ENCODE results near the gene BCORL1.

The BCORL1 gene

DNA sequence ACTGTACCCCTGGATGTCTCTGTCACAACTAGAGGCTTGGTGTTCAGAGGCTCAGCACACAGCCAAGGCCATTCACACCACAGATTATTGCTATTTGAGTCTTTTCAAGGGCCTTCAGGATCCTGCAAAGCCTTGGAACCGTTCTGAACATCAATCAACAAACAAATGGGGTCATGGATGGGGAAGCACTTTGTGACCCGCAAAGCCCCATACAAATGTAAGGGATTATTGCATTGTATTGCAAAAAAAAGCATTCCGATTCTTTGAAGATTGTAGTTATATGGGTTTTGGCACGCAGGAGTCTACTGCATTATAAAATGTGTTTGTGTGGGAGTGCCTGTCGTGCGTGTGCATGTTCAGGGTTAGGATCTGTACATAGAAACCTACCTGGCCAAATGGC lies 17.3 kb upstream of the BCORL1 start:
- DNase-seq (ENCODE audit: low read depth in 2 of 2): no peak

DNA sequence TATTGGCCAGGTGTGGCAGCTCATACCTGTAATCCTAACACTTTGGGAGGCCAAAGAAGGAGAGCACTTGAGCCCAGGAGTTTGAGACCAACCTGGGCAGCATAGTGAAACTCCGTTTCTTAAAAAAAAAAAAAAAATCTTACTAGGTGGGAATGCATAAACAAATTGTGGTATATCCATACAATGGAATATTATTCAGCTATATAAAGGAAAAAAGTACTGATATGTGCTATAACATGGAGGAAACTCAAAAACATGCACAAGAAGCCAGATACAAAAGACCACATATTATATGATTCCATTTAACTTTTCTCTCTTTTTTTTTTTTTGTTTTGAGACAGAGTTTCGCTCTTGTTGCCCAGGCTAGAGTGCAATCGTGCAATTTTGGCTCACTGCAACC lies 13.5 kb upstream of the BCORL1 start:
- DNase-seq (ENCODE audit: low read depth in 2 of 2): no peak

DNA sequence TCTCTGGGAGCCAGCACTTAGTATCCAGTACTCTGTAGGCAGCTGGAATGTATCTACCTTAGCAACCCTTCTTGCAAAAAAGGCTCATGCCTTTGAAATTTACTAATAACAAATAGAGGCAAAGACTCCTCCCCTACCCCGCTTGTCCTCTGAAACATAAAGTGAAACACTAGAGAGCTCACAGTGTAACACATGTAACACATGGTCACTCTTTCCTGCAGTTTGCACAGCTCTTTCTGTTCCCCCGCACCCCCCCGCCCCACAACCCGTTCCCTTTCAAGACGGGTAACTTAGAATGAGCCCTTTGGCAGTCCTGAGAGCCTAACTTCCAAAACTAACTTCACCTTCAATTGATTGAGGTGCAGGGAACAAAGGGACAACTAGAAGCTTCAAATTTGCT lies 6.0 kb upstream of the BCORL1 start:
- no peak for DNase-seq (ENCODE audit: low read depth in 2 of 2)

DNA sequence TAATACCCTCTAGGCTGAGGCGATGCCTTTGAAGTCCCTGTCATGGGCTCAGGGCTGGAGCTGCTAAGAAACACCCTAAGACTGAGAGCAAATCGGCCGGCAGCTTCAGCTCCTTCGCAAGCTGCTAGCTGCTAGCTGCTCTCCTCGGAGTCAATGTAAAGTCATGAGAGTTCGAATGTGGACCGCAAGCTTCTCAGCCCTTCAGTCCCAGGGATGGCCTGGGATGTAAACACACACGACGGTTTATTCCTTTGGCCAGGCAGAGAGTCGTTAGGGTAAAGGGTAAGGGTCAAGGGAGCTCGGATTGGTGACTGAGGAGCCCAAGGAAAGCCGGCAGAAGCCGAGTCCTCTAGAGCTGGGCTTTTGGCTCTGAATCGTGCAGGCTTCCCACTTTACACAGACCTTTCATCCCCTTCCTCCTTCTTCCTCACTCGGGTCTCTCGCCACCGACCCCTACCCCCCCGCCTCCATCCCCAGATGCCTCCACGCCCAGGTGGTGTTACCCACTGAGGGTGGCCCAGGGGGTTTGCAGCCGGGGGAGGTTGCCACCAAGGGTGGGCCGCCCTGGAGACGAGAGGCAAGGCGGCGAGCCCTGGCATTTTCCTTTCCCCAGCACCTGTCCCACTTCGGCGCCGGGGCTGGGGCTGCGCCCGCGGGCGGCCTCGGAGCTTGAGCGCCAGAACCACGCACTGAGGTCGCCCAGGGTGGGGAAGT lies 3.1 kb upstream of the BCORL1 start:
- DNase-seq (ENCODE audit: low read depth in 2 of 2): no peak

DNA sequence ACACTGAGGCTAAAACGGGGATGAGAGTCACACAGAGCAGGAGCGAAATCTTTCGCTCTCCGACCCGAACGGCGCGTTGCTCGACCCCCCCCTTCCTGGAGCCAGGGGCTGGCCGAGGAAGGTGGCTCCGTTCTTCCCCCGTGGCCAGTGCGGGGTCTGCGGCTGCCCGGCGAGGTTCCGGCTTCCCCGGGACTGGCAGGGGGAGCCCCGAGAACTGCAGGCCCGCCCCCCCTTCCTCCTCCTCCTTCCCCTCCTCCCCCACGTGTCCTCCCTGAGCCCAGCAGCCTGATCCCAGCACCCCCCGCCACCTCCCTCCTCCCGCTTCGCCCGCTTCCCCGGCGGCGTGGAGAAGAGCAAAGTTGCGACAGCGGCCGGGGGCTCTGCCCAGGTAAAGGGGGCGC lies 2.4 kb upstream of the BCORL1 start:
- no peak for DNase-seq (ENCODE audit: low read depth in 2 of 2)

DNA sequence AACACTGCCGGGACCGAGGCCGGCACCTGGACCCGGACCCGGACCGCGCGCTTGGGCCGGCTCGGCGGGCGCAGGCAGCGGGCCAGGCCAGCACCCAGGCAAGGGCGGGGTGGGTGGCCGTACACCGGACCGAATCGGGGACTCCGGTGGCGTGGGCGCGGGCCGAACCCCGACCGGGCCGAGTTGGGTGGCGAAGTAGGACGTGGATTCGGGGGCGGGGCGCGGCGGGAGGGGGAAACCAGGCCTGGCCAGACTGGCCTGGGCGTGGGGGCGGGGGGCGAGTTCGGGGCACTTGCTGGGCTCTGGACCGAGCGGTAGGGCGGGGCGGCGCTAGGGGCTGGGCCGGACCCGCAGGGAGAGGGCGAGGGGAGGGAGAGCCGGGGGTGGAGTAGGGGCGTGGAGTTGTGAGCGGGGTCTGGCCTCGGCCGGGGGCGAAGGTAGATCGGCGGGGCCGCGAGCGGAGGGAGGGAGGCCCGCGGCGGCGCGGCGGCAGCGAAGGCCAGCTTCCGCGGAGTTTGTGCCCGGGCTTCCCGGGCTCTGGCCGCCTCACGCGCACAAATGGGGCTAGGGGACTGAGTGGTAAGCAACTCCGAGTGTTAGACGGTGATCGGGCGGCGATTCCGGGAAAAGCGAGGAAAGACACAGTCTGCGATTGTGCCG lies 1.8 kb upstream of the BCORL1 start:
- DNase-seq (ENCODE audit: low read depth in 2 of 2): no peak

DNA sequence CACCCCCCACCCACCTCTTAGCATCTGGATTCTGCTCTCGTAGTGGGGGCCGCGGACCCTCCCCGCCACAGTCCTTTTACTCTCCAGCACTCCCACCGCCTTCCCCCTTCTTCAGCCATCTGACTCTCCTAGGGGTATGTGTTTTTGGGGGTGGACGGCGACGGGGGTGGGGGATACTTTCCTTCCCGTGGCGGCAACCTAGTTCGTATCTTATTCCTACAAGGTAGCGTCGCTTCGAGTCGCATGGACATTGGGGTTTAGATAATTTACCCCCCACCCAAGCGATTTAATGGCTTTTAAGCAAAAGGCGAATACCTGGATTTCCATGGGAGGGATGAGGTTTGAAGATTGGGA lies 1.3 kb upstream of the BCORL1 start:
- DNase-seq (ENCODE audit: low read depth in 2 of 2): no peak

DNA sequence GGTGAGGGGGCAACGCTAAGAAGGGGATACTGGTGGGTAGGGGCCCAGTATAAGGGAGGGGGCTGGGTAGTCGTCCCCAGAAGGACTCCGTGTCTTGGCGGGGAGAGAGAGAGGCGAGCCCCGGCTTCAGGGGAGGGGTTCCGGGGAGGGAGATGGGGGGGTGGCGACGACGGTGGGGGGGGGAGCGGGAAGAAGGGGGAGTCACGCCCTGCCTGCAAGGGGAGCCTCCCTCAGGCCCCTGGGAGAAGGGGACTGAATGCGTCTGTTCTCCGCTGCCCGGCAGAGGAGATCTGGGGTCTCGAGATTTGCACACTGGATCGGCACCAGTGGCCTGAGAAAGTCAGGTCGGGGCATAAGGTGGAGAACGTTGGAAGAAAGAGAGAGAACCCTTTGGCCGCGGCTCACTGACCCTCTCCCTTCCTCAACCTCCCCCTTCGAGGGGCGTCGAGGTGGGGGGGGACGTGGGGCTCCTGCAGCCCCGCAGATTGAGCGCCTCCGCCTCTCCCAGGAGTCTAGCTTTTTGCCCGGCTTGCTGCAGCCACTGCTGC lies 609 bp upstream of the BCORL1 start:
- no peak for DNase-seq (ENCODE audit: low read depth in 2 of 2)

DNA sequence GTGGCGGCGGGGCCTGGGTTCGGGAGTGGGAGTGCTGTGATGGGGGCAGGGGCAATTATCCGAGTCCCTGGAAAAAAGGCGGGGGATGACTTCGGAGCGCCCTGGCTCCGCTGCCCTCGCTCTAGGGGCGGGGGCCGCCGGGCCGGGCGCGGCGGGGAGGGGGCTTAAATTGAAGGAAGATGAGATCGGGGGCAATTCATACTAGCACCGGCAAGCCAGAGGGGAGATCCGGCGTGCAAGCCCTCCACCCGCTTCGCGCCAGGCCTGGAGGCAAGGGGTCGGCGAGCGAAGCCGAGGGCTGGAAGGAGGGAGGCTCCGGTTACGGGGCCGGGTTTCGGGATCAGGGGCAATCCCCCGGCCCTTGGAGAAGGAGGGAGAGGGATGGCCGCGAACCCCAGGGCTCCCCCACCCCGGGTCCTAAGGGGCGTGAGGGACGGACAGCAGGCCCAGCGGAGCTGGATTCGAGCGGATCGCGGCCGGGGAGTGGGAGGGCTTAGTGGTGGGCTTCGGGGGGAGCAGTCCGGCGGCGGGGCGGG lies 1.2 kb downstream of the BCORL1 start:
- no peak for DNase-seq (ENCODE audit: low read depth in 2 of 2)

DNA sequence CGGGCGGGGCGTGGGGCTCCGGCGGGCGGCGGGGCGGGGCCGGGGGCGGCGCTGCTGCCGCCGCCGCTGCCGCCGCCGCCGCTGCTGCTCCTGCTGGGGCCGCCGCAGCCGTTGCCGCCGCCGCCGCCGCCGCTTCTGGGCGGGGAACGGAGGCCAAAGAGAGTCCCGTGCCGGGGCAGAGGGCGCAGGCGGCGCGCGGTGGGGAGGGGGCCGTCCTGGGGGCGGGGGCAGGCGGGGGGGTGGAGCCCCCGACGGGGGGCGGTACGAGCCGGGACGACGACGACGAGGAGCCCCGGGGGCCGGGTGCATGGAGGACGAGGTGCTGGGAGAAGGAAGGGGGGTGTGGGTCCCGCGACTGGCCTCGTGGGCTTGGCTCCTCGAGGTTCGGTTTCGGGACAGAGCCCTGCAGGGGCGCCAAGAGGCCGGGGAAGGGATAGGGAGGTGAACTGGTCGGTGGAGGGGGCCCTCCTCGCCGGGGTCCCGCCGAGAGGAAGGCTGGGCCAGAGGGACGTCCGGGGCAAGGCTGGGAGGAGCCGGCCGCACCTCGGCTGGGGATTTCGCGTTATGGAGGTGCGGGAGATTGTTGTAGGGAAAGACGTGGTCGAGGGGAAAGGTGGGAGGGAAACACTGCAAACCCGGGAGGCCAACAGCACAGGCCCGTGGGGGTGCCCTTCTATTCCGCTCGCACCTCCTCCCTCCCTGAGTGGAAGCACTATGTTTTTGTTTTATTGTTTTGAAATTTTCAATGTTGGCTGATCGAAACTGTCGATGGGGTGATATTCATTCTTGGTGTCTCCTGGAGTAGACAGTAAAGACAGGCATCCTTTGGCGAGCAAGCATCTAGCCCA lies 1.9 kb downstream of the BCORL1 start:
- no peak for DNase-seq (ENCODE audit: low read depth in 2 of 2)

DNA sequence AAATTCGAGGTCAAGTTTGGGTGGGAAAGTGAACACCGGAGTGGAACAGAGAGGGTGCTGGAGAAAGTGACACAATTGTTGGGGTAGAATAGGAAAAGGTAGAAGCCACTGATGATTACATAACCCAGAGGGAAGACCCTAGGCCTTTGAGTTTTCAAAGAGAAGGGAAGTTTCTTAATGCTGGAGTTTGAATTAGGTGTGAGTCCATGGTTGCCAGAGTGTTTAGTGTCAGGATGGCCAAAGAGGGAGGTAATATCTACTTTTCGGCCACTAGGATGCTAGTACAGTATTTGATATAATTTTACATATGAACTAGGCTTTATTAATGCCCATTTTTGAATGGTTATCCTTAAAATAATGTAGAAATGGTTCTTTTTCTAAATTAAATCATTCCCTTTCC lies 5.4 kb downstream of the BCORL1 start:
- DNase-seq (ENCODE audit: low read depth in 2 of 2): no peak

DNA sequence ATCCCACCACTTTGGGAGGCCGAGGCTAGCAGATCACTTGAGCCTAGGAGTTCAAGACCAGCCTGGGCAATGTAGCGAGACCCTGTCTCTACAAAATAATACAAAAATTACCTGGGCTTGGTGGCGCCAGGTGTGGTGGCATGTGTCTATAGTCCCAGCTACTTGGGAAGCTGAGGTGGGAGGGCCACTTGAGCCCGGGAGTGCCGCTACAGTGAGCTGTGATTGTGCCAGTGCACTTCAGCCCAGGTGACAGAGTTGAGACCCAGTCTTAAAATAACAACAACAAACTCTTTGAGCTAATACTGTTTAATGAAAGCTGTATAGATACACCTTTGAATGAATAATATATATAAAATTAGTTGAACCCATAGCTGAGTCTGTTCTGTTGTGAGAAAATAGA lies 9.7 kb downstream of the BCORL1 start:
- DNase-seq (ENCODE audit: low read depth in 2 of 2): no peak

DNA sequence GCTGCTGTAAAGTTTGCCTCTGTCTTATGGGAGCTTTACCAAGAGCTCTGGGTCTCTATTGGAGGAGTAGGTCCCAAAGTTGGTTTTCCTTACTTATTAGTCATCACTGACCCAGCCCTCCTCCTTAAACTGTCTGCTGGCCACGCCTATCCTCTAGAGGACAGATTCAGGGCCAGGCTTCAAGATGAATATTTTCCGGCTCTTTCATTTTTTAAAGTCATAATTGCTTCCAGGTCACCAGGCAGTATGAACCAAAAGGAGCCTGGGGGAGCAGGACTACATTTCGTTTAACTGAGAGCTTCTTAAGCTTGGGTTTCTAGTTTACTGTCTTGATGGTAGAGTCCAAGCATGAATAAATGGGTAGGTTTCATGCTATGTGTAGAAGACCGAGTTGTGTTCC lies 13.7 kb downstream of the BCORL1 start:
- no peak for DNase-seq (ENCODE audit: low read depth in 2 of 2)

DNA sequence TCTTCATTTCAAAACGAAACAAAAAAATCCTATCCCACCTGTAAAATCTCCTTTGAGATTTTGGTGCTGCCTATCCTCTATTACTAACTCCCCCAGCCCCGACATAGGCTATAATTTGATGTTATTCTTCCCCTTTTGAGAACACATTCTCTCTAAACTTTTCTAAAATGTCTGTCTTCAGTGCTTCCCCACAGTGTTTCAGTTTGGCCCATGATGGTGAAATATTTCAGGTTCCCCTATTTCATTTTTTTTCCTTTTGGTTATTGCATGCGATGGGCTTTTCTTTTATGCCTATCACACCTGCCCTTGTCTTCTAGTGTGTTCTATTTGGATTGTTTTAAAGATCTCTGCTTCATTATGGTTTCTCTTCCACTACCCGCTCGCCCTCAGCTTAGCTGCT lies 14.7 kb downstream of the BCORL1 start:
- DNase-seq (ENCODE audit: low read depth in 2 of 2): no peak

DNA sequence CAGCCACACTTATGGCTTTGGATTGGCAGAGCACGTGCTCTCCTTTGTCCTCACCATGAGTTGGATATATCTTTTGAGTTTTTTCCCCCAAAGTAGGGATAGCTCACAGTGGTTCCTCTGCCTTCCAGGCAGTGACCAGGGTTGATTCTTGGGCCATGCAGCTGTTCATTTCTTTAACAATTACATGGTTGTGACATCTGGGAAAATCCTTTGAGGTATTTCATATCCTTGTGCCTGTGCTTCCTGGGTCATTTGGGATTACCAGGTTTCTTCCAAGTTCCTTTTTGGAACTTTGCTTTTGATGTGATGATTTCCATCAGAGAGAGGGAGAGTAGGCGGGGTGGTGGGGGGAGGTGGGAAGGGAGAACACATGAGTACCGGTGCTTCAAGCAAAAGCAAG lies 15.6 kb downstream of the BCORL1 start:
- DNase-seq (ENCODE audit: low read depth in 2 of 2): no peak

DNA sequence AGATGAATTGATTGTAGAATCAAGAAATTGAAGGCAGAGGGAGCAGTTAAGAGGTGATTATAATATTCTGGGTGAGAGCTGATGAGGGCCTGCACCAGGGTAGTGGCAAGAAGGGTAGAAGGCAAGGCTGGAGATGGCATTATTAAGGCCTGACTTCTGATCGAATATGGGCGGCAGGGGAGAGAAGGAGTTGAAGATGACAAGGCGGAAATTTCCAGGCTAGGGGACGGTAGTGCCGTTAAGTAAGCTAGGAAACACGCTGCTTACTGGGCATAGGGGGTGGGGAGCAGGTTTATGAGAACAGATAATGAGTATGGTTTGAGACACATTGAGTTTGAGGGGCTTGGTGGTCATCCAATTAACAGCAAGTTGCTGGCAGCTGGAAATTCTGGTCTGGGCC lies 19.5 kb downstream of the BCORL1 start:
- no peak for DNase-seq (ENCODE audit: low read depth in 2 of 2)

DNA sequence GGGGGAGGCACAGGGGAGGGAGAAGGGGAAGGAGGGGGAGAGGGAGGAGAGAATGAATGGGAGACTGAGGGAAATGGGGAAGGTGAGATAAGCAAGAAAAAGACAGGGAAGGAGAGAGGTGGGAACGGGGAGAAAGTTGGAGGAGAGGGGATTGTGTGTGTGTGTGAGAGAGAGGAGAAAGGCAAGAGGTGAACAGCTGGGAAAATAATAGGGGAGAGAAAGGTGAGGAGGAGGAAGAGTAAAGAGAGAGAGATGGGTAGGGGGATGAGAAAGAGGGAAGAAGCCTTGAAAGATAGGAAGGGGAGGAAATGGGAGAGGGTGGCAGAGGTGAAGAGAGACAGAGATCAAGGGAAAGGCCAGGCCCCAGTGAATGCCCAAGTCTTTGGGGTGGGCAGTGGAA lies 20.1 kb downstream of the BCORL1 start:
- DNase-seq (ENCODE audit: low read depth in 2 of 2): no peak

DNA sequence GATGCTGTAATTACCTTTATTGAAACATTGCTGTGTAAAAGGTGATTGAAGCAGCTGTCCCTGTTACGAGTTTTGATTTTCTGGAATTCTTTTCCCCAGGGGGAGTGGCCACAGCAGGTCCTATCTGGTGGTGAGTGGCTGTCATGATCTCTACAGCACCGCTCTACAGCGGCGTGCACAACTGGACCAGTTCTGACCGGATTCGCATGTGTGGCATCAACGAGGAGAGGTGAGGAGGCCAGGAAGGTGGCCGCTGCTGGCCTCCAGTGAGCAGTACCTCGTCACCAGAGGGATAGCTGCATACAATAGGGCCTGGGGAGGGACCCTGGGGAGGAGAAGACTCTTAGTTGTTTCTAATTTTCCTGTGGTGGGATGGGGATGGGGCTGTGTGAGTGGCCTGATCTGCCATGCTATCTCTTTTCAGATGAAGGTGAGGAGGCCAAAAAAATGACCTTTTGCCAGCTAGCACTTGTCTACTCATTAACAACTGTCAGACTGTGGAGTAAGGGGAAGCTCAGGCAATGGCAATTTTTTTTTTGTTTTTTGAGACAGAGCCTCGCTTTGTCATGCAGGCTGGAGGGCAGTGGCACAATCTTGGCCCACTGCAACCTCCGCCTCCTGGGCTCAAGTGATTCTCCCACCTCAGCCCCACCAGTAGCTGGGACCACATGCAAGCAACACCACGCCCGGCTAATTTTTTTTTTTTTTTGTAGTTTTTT lies 22.8 kb downstream of the BCORL1 start:
- DNase-seq (ENCODE audit: low read depth in 2 of 2): no peak

DNA sequence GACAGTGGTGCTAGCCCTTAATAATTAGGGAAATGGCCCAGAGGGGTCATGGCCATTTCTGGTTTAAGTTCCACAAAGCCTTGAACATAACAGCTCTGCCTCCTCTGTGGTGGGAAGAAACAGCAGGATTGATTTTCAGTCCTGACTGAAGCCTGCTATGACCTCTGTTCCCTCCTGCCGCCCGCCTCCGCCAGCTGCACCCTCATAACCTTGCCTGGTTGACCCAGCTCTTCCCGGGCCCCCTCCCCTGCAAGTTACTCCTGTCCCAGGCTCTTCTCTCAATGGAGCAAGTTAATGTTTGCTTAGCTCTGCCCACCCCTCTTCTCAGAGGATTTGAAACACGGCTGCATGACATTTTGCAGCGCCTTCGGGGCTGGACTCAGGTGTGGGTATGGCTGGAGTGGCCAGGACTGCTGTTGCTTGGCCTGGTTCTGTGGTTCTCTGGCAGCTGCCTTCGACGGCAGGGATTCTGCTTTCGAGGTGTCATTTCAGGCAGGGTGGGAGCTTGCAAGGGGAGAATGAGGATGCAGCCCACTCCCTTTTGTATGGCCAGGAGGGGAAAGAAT lies 27.3 kb downstream of the BCORL1 start:
- DNase-seq (ENCODE audit: low read depth in 2 of 2): no peak

DNA sequence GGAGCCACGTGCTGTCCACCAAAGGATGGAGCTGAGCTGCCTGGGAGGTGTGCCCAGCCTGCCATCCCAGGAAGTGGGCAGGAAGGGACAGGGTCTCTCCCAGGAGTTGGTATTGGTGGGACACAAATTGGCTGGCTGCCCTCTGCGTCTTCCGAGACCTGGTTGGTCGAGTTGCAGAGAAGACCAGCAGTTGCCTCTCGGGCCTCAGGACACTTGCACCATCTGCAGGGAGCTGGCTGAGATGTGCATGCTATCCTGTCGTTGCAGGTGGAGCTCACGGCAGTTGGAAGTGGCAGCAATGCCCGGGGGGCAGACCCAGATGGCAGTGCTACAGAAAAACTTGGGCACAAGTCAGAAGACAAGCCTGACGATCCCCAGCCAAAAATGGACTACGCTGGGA lies 30.2 kb downstream of the BCORL1 start:
- DNase-seq (ENCODE audit: low read depth in 2 of 2): no peak

DNA sequence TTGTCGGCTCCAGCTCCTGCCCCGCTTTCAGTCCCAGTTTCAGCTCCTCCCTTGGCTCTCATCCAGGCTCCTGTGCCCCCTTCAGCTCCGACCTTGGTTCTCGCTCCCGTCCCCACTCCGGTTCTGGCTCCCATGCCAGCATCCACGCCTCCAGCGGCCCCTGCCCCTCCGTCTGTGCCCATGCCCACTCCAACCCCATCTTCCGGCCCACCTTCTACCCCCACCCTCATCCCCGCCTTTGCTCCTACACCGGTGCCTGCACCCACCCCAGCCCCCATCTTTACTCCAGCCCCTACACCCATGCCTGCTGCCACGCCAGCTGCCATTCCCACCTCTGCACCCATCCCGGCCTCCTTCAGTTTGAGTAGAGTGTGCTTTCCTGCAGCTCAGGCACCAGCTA lies 31.2 kb downstream of the BCORL1 start:
- DNase-seq (ENCODE audit: low read depth in 2 of 2): no peak

DNA sequence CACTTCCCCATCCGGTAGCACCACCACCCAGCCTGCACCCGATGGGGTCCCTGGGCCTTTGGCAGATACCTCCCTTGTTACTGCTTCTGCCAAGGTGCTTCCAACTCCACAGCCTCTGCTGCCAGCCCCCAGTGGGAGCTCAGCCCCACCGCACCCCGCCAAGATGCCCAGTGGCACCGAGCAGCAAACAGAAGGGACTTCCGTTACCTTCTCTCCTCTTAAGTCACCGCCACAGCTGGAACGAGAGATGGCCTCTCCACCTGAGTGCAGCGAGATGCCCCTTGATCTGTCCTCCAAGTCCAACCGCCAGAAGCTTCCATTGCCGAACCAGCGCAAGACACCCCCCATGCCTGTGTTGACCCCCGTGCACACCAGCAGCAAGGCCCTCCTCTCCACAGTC lies 31.9 kb downstream of the BCORL1 start:
- DNase-seq (ENCODE audit: low read depth in 2 of 2): no peak
